Loucy (cell line): ENCODE measurements around the gene GUCD1.

Source experiments
- CTCF ChIP-seq: fragments of 200-600 bp; sonication (generic); conservative IDR thresholded peaks from 2 replicates; pipeline ENCODE4 v1.5.1; 2014; ENCODE audit warnings: mild to moderate bottlenecking, antibody characterized with exemption, low read length
- EZH2phosphoT487 ChIP-seq: fragments of 200-600 bp; IDR thresholded peaks from 2 replicates; pipeline ENCODE4 v1.6.1; 2018; ENCODE audit warnings: antibody characterized with exemption, mild to moderate bottlenecking, moderate library complexity, borderline replicate concordance

- TF ChIP-seq CTCF (no peak), EZH2phosphoT487 (no peak)
These were observed at the start of gene GUCD1 for GRCh38 chr22:24554313-24555164.
